GM10266 (cell line): ENCODE results near the gene THOC1.

Source experiments
- DNase-seq: peaks from one replicate; pipeline ENCODE4 v3.0.0; 2012; ENCODE audit errors: extremely low spot score
- CTCF ChIP-seq: IDR thresholded peaks from 2 replicates; pipeline ENCODE4 v1.5.1; 2012; ENCODE audit warnings: mild to moderate bottlenecking, low read depth; ENCODE audit not compliant: control insufficient read depth, insufficient read depth; ENCODE audit errors: missing control alignments

Gene THOC1

GRCh38 chr18:306608-307255 is 38.9 kb upstream of the THOC1 start:
- no peak for TF ChIP-seq CTCF
- no peak for DNase-seq

- TF ChIP-seq CTCF, result no peak
- DNase-seq, result no peak
Observed at GRCh38 chr18:305003-305501, 37.2 kb upstream of the THOC1 start.

GRCh38 chr18:303607-304006 is 35.8 kb upstream of the THOC1 start:
- TF ChIP-seq CTCF, result no peak
- DNase-seq, result no peak

- no peak for DNase-seq
- TF ChIP-seq CTCF, result no peak
Observed at GRCh38 chr18:303011-303410, 35.2 kb upstream of the THOC1 start.

GRCh38 chr18:302097-302496 is 34.2 kb upstream of the THOC1 start:
- no peak for DNase-seq
- TF ChIP-seq CTCF, result no peak

DNA sequence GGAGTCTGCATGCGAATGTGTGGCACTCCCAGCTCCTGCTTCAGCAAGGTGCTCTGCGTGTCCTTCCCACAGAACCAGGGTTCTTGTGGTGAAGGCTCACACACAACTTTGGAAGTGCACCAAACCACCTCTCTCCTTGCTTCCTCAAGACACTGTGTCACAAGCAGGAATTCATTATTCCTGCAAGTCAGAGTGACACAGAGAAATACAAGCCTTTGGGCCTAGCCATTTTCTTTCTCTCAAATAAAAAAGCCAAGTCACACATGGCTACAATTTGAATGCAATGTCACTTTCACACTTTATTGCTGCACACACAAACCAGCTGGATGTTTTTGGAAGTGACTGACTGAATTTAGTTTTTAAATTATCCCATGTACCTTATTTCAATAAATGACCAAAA is 30.1 kb upstream of the THOC1 start:
- TF ChIP-seq CTCF, result no peak
- no peak for DNase-seq

- no peak for TF ChIP-seq CTCF
- no peak for DNase-seq
Observed at GRCh38 chr18:295756-296490, 28.1 kb upstream of the THOC1 start.
